Fibroblast of the conjunctiva (primary cell): ENCODE measurements around the gene TLR4.
A peak's percentile ranks its signal among the peaks of the same experiment; 100 is the strongest.

Source experiments
- DNase-seq: peaks from one replicate; pipeline ENCODE4 v3.0.0-alpha.2; 2010; ENCODE audit warnings: low read depth

Gene TLR4

GRCh38 chr9:117704024-117704575 is at the start of gene TLR4:
TSS of gene TLR4 (plus strand) at chr9:117704403. CDS start at chr9:117704473, 70 bp downstream.
- peak; percentile 64 for DNase-seq

- no peak for DNase-seq
Measured at GRCh38 chr9:117656002-117656401, 48.2 kb upstream of the TLR4 start.

- DNase-seq: no peak
Measured at GRCh38 chr9:117662651-117663050, 41.6 kb upstream of the TLR4 start.

- no peak for DNase-seq
Measured at GRCh38 chr9:117664419-117664818, 39.8 kb upstream of the TLR4 start.

- DNase-seq: no peak
Measured at GRCh38 chr9:117665601-117666385, 38.4 kb upstream of the TLR4 start.

GRCh38 chr9:117671468-117671867 is 32.7 kb upstream of the TLR4 start:
- DNase-seq: no peak

GRCh38 chr9:117672369-117672768 is 31.8 kb upstream of the TLR4 start:
- no peak for DNase-seq

GRCh38 chr9:117677572-117677971 is 26.6 kb upstream of the TLR4 start:
- no peak for DNase-seq

- no peak for DNase-seq
Measured at GRCh38 chr9:117678871-117679270, 25.3 kb upstream of the TLR4 start.

GRCh38 chr9:117679416-117679815 is 24.8 kb upstream of the TLR4 start:
- no peak for DNase-seq

GRCh38 chr9:117681888-117682287 is 22.3 kb upstream of the TLR4 start:
- DNase-seq: no peak

- DNase-seq: no peak
Measured at GRCh38 chr9:117682955-117683710, 21.1 kb upstream of the TLR4 start.

GRCh38 chr9:117687532-117687931 is 16.7 kb upstream of the TLR4 start:
- DNase-seq: no peak

GRCh38 chr9:117691367-117691766 is 12.8 kb upstream of the TLR4 start:
- no peak for DNase-seq

- DNase-seq: no peak
Measured at GRCh38 chr9:117696154-117696553, 8.0 kb upstream of the TLR4 start.

- no peak for DNase-seq
Measured at GRCh38 chr9:117697046-117697445, 7.2 kb upstream of the TLR4 start.

- no peak for DNase-seq
Measured at GRCh38 chr9:117703537-117703936, 666 bp upstream of the TLR4 start.

- no peak for DNase-seq
Measured at GRCh38 chr9:117704597-117704996, 394 bp downstream of the TLR4 start.

- DNase-seq: no peak
Measured at GRCh38 chr9:117705386-117705785, 1.2 kb downstream of the TLR4 start.

GRCh38 chr9:117706421-117707116 is 2.4 kb downstream of the TLR4 start:
- no peak for DNase-seq

GRCh38 chr9:117707561-117707960 is 3.4 kb downstream of the TLR4 start:
- no peak for DNase-seq

- no peak for DNase-seq
Measured at GRCh38 chr9:117709936-117710335, 5.7 kb downstream of the TLR4 start.

- DNase-seq: no peak
Measured at GRCh38 chr9:117714282-117714681, 10.1 kb downstream of the TLR4 start.
